ENCODE measurements around the gene SF3A2.

SF3A2 gene

GRCh38 chr19:2227415-2228156 lies 9.0 kb upstream of the SF3A2 start:
- peaks cover 7% of the 10 kb centered on the region for H3K4me1 Mint-ChIP-seq (ENCODE audit: low read depth)
- H3K27ac Mint-ChIP-seq, result no peak overlapping the region
- peaks cover 84% of the 10 kb centered on the region for H3K36me3 Mint-ChIP-seq (ENCODE audit: low read depth)
- H3K9me3 Mint-ChIP-seq, result no peaks in the 10 kb centered on the region
- no peak overlapping the region for H3K4me3 Mint-ChIP-seq
- DNase-seq, result no peak
- no peaks in the 10 kb centered on the region for H3K27me3 Mint-ChIP-seq

GRCh38 chr19:2228157-2229030 lies 8.2 kb upstream of the SF3A2 start:
- DNase-seq, result no peak
- H3K9me3 Mint-ChIP-seq, result no peaks in the 10 kb centered on the region
- no peak overlapping the region for H3K4me3 Mint-ChIP-seq
- H3K27me3 Mint-ChIP-seq, result no peaks in the 10 kb centered on the region
- H3K4me1 Mint-ChIP-seq (ENCODE audit: low read depth), result peaks cover 13% of the 10 kb centered on the region
- H3K36me3 Mint-ChIP-seq (ENCODE audit: low read depth), result peaks cover 85% of the 10 kb centered on the region
- peak overlapping the region; percentile 47 for H3K27ac Mint-ChIP-seq

GRCh38 chr19:2229103-2230032 lies 7.3 kb upstream of the SF3A2 start:
- Mint-ChIP-seq H3K27me3 (no peaks in the 10 kb centered on the region), H3K36me3 (ENCODE audit: low read depth) (peaks cover 86% of the 10 kb centered on the region), H3K27ac (peak overlapping the region; percentile 47), H3K9me3 (no peaks in the 10 kb centered on the region), H3K4me1 (ENCODE audit: low read depth) (peaks cover 17% of the 10 kb centered on the region), H3K4me3 (no peak overlapping the region)
- DNase-seq, result no peak

- no peak for DNase-seq
- Mint-ChIP-seq H3K27ac (peak overlapping the region; percentile 56), H3K27me3 (no peaks in the 10 kb centered on the region), H3K36me3 (ENCODE audit: low read depth) (peaks cover 85% of the 10 kb centered on the region), H3K4me3 (no peak overlapping the region), H3K4me1 (ENCODE audit: low read depth) (peaks cover 24% of the 10 kb centered on the region), H3K9me3 (no peaks in the 10 kb centered on the region)
Observed at GRCh38 chr19:2230033-2230531, 6.5 kb upstream of the SF3A2 start.

GRCh38 chr19:2230807-2231533 lies 5.7 kb upstream of the SF3A2 start:
- peak overlapping the region; percentile 56 for H3K27ac Mint-ChIP-seq
- H3K4me3 Mint-ChIP-seq, result no peak overlapping the region
- H3K36me3 Mint-ChIP-seq (ENCODE audit: low read depth), result peaks cover 81% of the 10 kb centered on the region
- DNase-seq, result no peak
- H3K4me1 Mint-ChIP-seq (ENCODE audit: low read depth), result peaks cover 26% of the 10 kb centered on the region
- H3K9me3 Mint-ChIP-seq, result no peaks in the 10 kb centered on the region
- no peaks in the 10 kb centered on the region for H3K27me3 Mint-ChIP-seq

- no peak overlapping the region for H3K4me3 Mint-ChIP-seq
- H3K27me3 Mint-ChIP-seq, result no peaks in the 10 kb centered on the region
- H3K4me1 Mint-ChIP-seq (ENCODE audit: low read depth), result peaks cover 31% of the 10 kb centered on the region
- peak overlapping the region; percentile 83 for H3K27ac Mint-ChIP-seq
- DNase-seq, result no peak
- H3K36me3 Mint-ChIP-seq (ENCODE audit: low read depth), result peaks cover 81% of the 10 kb centered on the region
- H3K9me3 Mint-ChIP-seq, result no peaks in the 10 kb centered on the region
Observed at GRCh38 chr19:2231621-2232221, 4.9 kb upstream of the SF3A2 start.

- H3K27ac Mint-ChIP-seq, result peak overlapping the region; percentile 53
- no peaks in the 10 kb centered on the region for H3K9me3 Mint-ChIP-seq
- H3K4me1 Mint-ChIP-seq (ENCODE audit: low read depth), result peaks cover 32% of the 10 kb centered on the region
- DNase-seq, result no peak
- H3K36me3 Mint-ChIP-seq (ENCODE audit: low read depth), result peaks cover 84% of the 10 kb centered on the region
- no peaks in the 10 kb centered on the region for H3K27me3 Mint-ChIP-seq
- H3K4me3 Mint-ChIP-seq, result peak overlapping the region; percentile 35
Observed at GRCh38 chr19:2232286-2233151, 4.1 kb upstream of the SF3A2 start.

- no peak for DNase-seq
- Mint-ChIP-seq H3K36me3 (ENCODE audit: low read depth) (peaks cover 88% of the 10 kb centered on the region), H3K27ac (peak overlapping the region; percentile 93), H3K27me3 (no peaks in the 10 kb centered on the region), H3K4me1 (ENCODE audit: low read depth) (peaks cover 44% of the 10 kb centered on the region), H3K9me3 (no peaks in the 10 kb centered on the region), H3K4me3 (peak overlapping the region; percentile 94)
Observed at GRCh38 chr19:2233601-2234280, 2.9 kb upstream of the SF3A2 start.

- H3K27me3 Mint-ChIP-seq, result no peaks in the 10 kb centered on the region
- H3K4me1 Mint-ChIP-seq (ENCODE audit: low read depth), result peaks cover 55% of the 10 kb centered on the region
- peaks cover 90% of the 10 kb centered on the region for H3K36me3 Mint-ChIP-seq (ENCODE audit: low read depth)
- peak overlapping the region; percentile 93 for H3K27ac Mint-ChIP-seq
- no peak for DNase-seq
- H3K4me3 Mint-ChIP-seq, result peak overlapping the region; percentile 94
- H3K9me3 Mint-ChIP-seq, result no peaks in the 10 kb centered on the region
Observed at GRCh38 chr19:2234996-2235380, 1.6 kb upstream of the SF3A2 start.

GRCh38 chr19:2235381-2236063 lies 1.1 kb upstream of the SF3A2 start:
- Mint-ChIP-seq H3K27me3 (no peaks in the 10 kb centered on the region), H3K27ac (peak overlapping the region; percentile 93), H3K9me3 (no peaks in the 10 kb centered on the region), H3K4me3 (peak overlapping the region; percentile 94), H3K4me1 (ENCODE audit: low read depth) (peaks cover 59% of the 10 kb centered on the region), H3K36me3 (ENCODE audit: low read depth) (peaks cover 90% of the 10 kb centered on the region)
- no peak for DNase-seq

GRCh38 chr19:2236064-2236313 lies 635 bp upstream of the SF3A2 start:
- H3K36me3 Mint-ChIP-seq (ENCODE audit: low read depth), result peaks cover 90% of the 10 kb centered on the region
- peaks cover 63% of the 10 kb centered on the region for H3K4me1 Mint-ChIP-seq (ENCODE audit: low read depth)
- H3K27me3 Mint-ChIP-seq, result no peaks in the 10 kb centered on the region
- H3K27ac Mint-ChIP-seq, result peak overlapping the region; percentile 96
- H3K4me3 Mint-ChIP-seq, result peak overlapping the region; percentile 94
- H3K9me3 Mint-ChIP-seq, result no peaks in the 10 kb centered on the region
- no peak for DNase-seq
